ENCODE results near the gene CCDC142.

DNA sequence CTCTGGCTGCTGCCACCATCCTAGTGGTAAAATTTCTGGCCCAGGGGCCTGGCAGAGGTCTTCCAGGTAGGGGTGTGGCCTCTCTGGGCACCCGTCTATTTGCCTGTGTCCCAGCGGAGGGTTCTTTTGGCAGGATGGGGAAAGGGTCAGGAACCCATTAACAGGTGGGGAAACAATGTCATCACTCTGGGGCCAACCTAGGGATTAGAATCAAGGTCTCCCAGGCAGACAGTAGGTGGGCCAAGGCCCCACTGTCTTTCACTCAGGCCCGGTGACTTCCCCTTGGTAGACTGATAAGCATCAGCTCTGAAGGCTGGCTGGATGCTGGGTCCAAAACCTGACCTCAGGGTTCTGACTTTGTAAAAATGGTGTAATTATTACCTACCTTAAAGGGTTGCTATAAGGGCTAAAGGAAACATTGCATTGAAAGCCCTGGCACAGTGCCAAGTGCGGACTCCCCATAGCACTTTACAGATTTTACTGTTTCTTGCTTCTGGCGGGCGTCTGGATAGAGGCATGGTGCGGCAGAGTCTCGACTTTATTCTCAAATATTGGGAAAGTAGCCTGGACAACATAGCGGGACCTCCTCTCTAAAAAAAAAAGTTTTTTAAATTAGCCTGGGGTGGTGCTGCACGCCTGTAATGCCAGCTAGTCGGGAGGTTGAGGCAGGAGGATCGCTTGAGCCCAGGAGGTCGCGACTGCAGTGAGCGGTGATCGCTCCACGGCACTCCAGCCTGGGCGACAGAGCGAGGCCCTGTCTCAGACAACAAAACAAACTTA is 14.4 kb upstream of the CCDC142 start:
- TF ChIP-seq, protein P1, sequence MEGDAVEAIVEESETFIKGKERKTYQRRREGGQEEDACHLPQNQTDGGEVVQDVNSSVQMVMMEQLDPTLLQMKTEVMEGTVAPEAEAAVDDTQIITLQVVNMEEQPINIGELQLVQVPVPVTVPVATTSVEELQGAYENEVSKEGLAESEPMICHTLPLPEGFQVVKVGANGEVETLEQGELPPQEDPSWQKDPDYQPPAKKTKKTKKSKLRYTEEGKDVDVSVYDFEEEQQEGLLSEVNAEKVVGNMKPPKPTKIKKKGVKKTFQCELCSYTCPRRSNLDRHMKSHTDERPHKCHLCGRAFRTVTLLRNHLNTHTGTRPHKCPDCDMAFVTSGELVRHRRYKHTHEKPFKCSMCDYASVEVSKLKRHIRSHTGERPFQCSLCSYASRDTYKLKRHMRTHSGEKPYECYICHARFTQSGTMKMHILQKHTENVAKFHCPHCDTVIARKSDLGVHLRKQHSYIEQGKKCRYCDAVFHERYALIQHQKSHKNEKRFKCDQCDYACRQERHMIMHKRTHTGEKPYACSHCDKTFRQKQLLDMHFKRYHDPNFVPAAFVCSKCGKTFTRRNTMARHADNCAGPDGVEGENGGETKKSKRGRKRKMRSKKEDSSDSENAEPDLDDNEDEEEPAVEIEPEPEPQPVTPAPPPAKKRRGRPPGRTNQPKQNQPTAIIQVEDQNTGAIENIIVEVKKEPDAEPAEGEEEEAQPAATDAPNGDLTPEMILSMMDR (IDR thresholded peaks at IDR 0.05; ENCODE audit: low read depth, low read length, poor library complexity, severe bottlenecking), result no peak
- TF ChIP-seq EZH2phosphoT487 (IDR thresholded peaks at IDR 0.05; ENCODE audit: borderline replicate concordance, low read length), result no peak

All from DOHH2 (cell line).